HCT116 (cell line): Measurements from ENCODE around the gene RNU5B-1. TPM values are rescaled to one million over a fixed set of nuclear protein-coding genes. Genes with fewer than 3 reads are reported as not detected.

ENCODE experiments used
- ATAC-seq: fragments of 200-7000 bp; cut with Tn5 transposase; 2 replicates; pipeline ENCODE4 v1.9.1; 2020; ENCODE audit warnings: mild to moderate bottlenecking, moderate library complexity
- BruUV-seq: library from RNA; stranded (reverse); fragments of 400-500 nt; replicated peaks from 2 replicates; lab custom pipeline; 2021; lab: Mats Ljungman, UMichigan
- CTCF ChIA-PET: fragments of 300-600 bp; sonication (Branson Sonifier 250); formaldehyde crosslinking; loops from one replicate; lab custom pipeline; 2021; ENCODE audit warnings: antibody characterized with exemption; lab: Charles Lee
- POLR2A ChIA-PET: fragments of 300-600, 350-600 bp; sonication (Branson Sonifier 250); formaldehyde crosslinking; loops from one replicate; lab custom pipeline; 2021; ENCODE audit warnings: antibody characterized with exemption; lab: Charles Lee
- RAD21 ChIA-PET, 2 experiments: fragments of 300-600 bp; sonication (Branson Sonifier 250); formaldehyde crosslinking; loops; one replicate each; lab custom pipeline; 2023; ENCODE audit warnings: low total read pairs in 2 of 2; ENCODE audit not compliant: uncharacterized antibody in 2 of 2, unreplicated experiment in 2 of 2, low non-redundant PET in 1 of 2; lab: Charles Lee
- DNase-seq: peaks from one replicate; pipeline ENCODE4 v3.0.0-alpha.2; 2010; ENCODE audit warnings: low read depth, low spot score
- H2AFZ ChIP-seq: fragments of 200-600 bp; shearing (Covaris generic), sonication (generic); 2 replicates; pipeline ENCODE4 v1.6.1; 2017; ENCODE audit warnings: low read depth, mixed run types, mixed read lengths, antibody characterized with exemption, low read length; ENCODE audit not compliant: poor library complexity, severe bottlenecking
- H3K27ac ChIP-seq: 2 replicates; pipeline ENCODE4 v1.5.1; 2012; ENCODE audit warnings: low read depth, low read length
- H3K27me3 ChIP-seq: fragments of 200-600 bp; sonication (generic); 2 replicates; pipeline ENCODE4 v1.6.1; 2016; ENCODE audit warnings: mixed run types, low read length, mixed read lengths; ENCODE audit not compliant: insufficient read depth
- H3K36me3 ChIP-seq, 2 experiments: fragments of 200-500 bp in 1 of 2; fragments of 200-600 bp in 1 of 2; sonication (Bioruptor generic) in 1 of 2; sonication (generic) in 1 of 2; 2 replicates each; pipeline versions ENCODE4 v1.5.1 to v1.6.1; 2014 to 2016; ENCODE audit warnings: low read length in 2 of 2, inconsistent platforms in 1 of 2, mixed read lengths in 1 of 2, mixed run types in 1 of 2; ENCODE audit not compliant: insufficient read depth in 2 of 2, control insufficient read depth in 1 of 2
- H3K4me1 ChIP-seq, 2 experiments: fragments of 200-600 bp in 1 of 2; sonication (generic) in 1 of 2; 2 replicates each; pipeline versions ENCODE4 v1.5.1 to v1.6.1; 2012 to 2017; ENCODE audit warnings: low read length in 2 of 2, inconsistent platforms in 1 of 2, mild to moderate bottlenecking in 1 of 2, mixed read lengths in 1 of 2, mixed run types in 1 of 2, moderate library complexity in 1 of 2; ENCODE audit not compliant: insufficient read depth in 2 of 2, control insufficient read depth in 1 of 2
- H3K4me2 ChIP-seq: fragments of 200-600 bp; sonication (generic); 2 replicates; pipeline ENCODE4 v1.6.1; 2017; ENCODE audit warnings: mixed run types, low read length, mixed read lengths
- H3K4me3 ChIP-seq, 2 experiments: fragments of 200-600 bp in 1 of 2; sonication (generic) in 1 of 2; replicated peaks in 1 of 2; 2 replicates each; pipeline ENCODE4 v1.5.1; 2011 to 2016; ENCODE audit warnings: low read length in 2 of 2, control low read depth in 1 of 2, low read depth in 1 of 2, mild to moderate bottlenecking in 1 of 2, mixed read lengths in 1 of 2, mixed run types in 1 of 2
- H3K79me2 ChIP-seq: fragments of 200-600 bp; sonication (generic); 2 replicates; pipeline ENCODE4 v1.6.1; 2017; ENCODE audit warnings: mild to moderate bottlenecking, mixed run types, low read length, moderate library complexity, mixed read lengths; ENCODE audit not compliant: insufficient read depth
- H3K9ac ChIP-seq: fragments of 200-600 bp; sonication (generic); 2 replicates; pipeline ENCODE4 v1.6.1; 2016; ENCODE audit warnings: low read length, mixed read lengths
- H3K9me2 ChIP-seq: fragments of 200-600 bp; sonication (generic), shearing (Covaris generic); 2 replicates; pipeline ENCODE4 v1.6.1; 2017; ENCODE audit warnings: mixed run types, mild to moderate bottlenecking, moderate library complexity; ENCODE audit not compliant: insufficient read depth
- H3K9me3 ChIP-seq, 2 experiments: fragments of 200-500 bp in 1 of 2; fragments of 200-600 bp in 1 of 2; sonication (Bioruptor generic) in 1 of 2; sonication (generic) in 1 of 2; 2 replicates each; pipeline ENCODE4 v1.6.1; 2014 to 2017; ENCODE audit warnings: low read length in 2 of 2, mixed read lengths in 2 of 2, inconsistent platforms in 1 of 2, low read depth in 1 of 2, mild to moderate bottlenecking in 1 of 2, mixed run types in 1 of 2, moderate library complexity in 1 of 2; ENCODE audit not compliant: control insufficient read depth in 1 of 2, insufficient read depth in 1 of 2
- H4K20me1 ChIP-seq: fragments of 200-600 bp; sonication (generic), shearing (Covaris generic); 2 replicates; pipeline ENCODE4 v1.6.1; 2017; ENCODE audit warnings: mixed run types, mild to moderate bottlenecking, moderate library complexity; ENCODE audit not compliant: insufficient read depth
- ATF3 ChIP-seq: IDR thresholded peaks from 2 replicates; pipeline ENCODE4 v1.6.1; 2012
- CBX3 ChIP-seq: IDR thresholded peaks from 2 replicates; pipeline ENCODE4 v1.6.1; 2012; ENCODE audit warnings: low read depth
- CEBPB ChIP-seq: IDR thresholded peaks from 2 replicates; pipeline ENCODE4 v1.6.1; 2012; ENCODE audit warnings: low read depth
- EGR1 ChIP-seq: IDR thresholded peaks from 2 replicates; pipeline ENCODE4 v1.6.1; 2012; ENCODE audit warnings: low read depth
- ELF1 ChIP-seq: IDR thresholded peaks from 2 replicates; pipeline ENCODE4 v1.6.1; 2012; ENCODE audit warnings: low read depth, borderline replicate concordance
- EZH2phosphoT487 ChIP-seq: fragments of 200-600 bp; IDR thresholded peaks from 2 replicates; pipeline ENCODE4 v1.6.1; 2018; ENCODE audit warnings: antibody characterized with exemption, borderline replicate concordance
- FOSL1 ChIP-seq: IDR thresholded peaks from 2 replicates; pipeline ENCODE4 v1.6.1; 2012; ENCODE audit warnings: low read depth
- JUND ChIP-seq: IDR thresholded peaks from 2 replicates; pipeline ENCODE4 v1.6.1; 2012
- POLR2A ChIP-seq: IDR thresholded peaks from 2 replicates; pipeline ENCODE4 v1.7.0; 2011; ENCODE audit warnings: borderline replicate concordance; ENCODE audit not compliant: insufficient read depth, insufficient read length; ENCODE audit errors: extremely low read depth
- POLR2AphosphoS5 ChIP-seq: IDR thresholded peaks from 2 replicates; pipeline ENCODE4 v1.6.1; 2011; ENCODE audit warnings: mild to moderate bottlenecking, low read depth, low read length, moderate library complexity
- RAD21 ChIP-seq: IDR thresholded peaks from 2 replicates; pipeline ENCODE4 v1.6.1; 2012; ENCODE audit warnings: low read depth, mild to moderate bottlenecking
- SIN3A ChIP-seq: IDR thresholded peaks from 2 replicates; pipeline ENCODE4 v1.6.1; 2012; ENCODE audit warnings: low read depth
- SP1 ChIP-seq: IDR thresholded peaks from 2 replicates; pipeline ENCODE4 v1.6.1; 2012; ENCODE audit warnings: low read depth
- TCF7L2 ChIP-seq: IDR thresholded peaks from 2 replicates; pipeline ENCODE4 v1.7.0; 2011; ENCODE audit warnings: borderline replicate concordance, inconsistent platforms; ENCODE audit not compliant: insufficient read depth, insufficient read length; ENCODE audit errors: extremely low read depth
- ZBTB33 ChIP-seq: IDR thresholded peaks from 2 replicates; pipeline ENCODE4 v1.6.1; 2011; ENCODE audit warnings: mild to moderate bottlenecking, low read length, moderate library complexity; ENCODE audit not compliant: insufficient replicate concordance; ENCODE audit errors: extremely low read depth
- ZFX ChIP-seq: fragments of 450-650 bp; IDR thresholded peaks from 2 replicates; pipeline ENCODE4 v1.6.1; 2017
- ZNF274 ChIP-seq: fragments of 200-500 bp; sonication (Bioruptor generic); IDR thresholded peaks from 2 replicates; pipeline ENCODE4 v1.6.1; 2014; ENCODE audit warnings: mild to moderate bottlenecking, low read depth, low read length, inconsistent platforms
- intact Hi-C: fragments of 100-400 bp; cut with micrococcal nuclease; formaldehyde crosslinking; loops from 2 replicates; pipeline ENCODE4 v1.10.0; 2022
- total RNA-seq: library from RNA; stranded (reverse); gene quantifications from one replicate; pipeline ENCODE4 v1.2.1, GENCODE V29; 2021; ENCODE audit not compliant: unreplicated experiment

The RNU5B-1 gene
- total RNA-seq, 1 experiment from 2014 or later: not detected

DNA sequence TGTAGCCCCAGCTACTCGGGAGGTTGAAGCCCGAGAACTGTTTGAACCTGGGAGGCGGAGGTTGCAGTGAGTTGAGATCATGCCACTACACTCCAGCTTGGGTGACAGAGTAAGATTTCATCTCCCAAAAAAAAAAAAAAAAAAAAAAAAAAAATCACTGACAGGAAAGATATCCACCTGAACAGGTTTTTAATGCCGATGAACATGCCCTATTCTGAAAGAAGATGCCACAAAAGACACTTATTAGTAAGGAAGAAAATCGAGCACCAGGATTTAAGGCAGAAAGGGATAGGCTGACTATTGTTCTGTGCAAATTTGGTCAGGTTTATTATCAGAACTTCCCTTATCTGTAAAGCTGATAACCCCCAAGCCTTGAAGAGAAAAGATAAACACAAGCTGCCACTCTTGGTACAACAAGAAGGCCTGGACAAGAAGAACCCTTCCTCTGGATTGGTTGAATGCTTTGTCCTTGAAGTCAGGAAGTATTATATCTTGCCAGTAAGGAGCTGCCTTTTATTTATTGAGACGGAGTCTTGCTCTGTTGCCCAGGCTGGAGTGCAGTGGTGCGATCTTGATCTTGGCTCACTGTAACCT, 15.1 kb upstream of the RNU5B-1 start:
- Histone ChIP-seq H3K79me2 (no peaks in the 10 kb centered on the region), H3K36me3 (no peaks in the 10 kb centered on the region), H2AFZ (no peak overlapping the region), H3K9me3 (no peaks in the 10 kb centered on the region), H3K9me2 (no peaks in the 10 kb centered on the region), H3K4me1 (peaks cover 11 to 24% of the 10 kb centered on the region in 2 experiments), H3K4me3 (no peak overlapping the region), H3K4me2 (no peak overlapping the region), H4K20me1 (no peaks in the 10 kb centered on the region), H3K27me3 (no peaks in the 10 kb centered on the region), H3K9ac (no peak overlapping the region), H3K27ac (no peak overlapping the region)
- CTCF ChIA-PET: no interaction called here
- TF ChIP-seq RAD21: no peak
- TF ChIP-seq EZH2phosphoT487: no peak
- no peak for TF ChIP-seq POLR2A
- no peak for TF ChIP-seq TCF7L2
- TF ChIP-seq ZNF274: no peak
- no peak for TF ChIP-seq POLR2AphosphoS5
- no peak for TF ChIP-seq ATF3
- RAD21 ChIA-PET: no interaction called here
- intact Hi-C loops: no loop called here
- POLR2A ChIA-PET: interaction anchor here (1.3 kb wide), 1 partner anchor 15 kb away, joined by 6 read pairs; the partner anchor contains the start of gene RNU5B-1
- no peak for ATAC-seq
- no peak for DNase-seq
- no TSS peak for BruUV-seq

GRCh38 chr15:65290228-65290627, 14.2 kb upstream of the RNU5B-1 start:
- POLR2A ChIA-PET: interaction anchor here (1.3 kb wide), 1 partner anchor 14 kb away, joined by 6 read pairs; the partner anchor contains the start of gene RNU5B-1
- Histone ChIP-seq H3K9me2 (no peaks in the 10 kb centered on the region), H3K4me2 (no peak overlapping the region), H3K9ac (no peak overlapping the region), H3K79me2 (no peaks in the 10 kb centered on the region), H3K9me3 (no peaks in the 10 kb centered on the region), H3K4me3 (no peak overlapping the region), H4K20me1 (no peaks in the 10 kb centered on the region), H3K4me1 (peaks cover 11 to 24% of the 10 kb centered on the region in 2 experiments), H3K36me3 (no peaks in the 10 kb centered on the region), H2AFZ (no peak overlapping the region), H3K27me3 (no peaks in the 10 kb centered on the region), H3K27ac (no peak overlapping the region)
- no TSS peak for BruUV-seq
- TF ChIP-seq CBX3 (no peak), ELF1 (no peak), SP1 (no peak), RAD21 (no peak), JUND (no peak), ZBTB33 (no peak), FOSL1 (no peak), POLR2AphosphoS5 (no peak), CEBPB (no peak), SIN3A (no peak), EGR1 (no peak), ZFX (no peak)
- ATAC-seq: no peak
- CTCF ChIA-PET: no interaction called here
- RAD21 ChIA-PET: no interaction called here
- intact Hi-C loops: no loop called here
- no peak for DNase-seq
